Stimulated activated CD4-positive, alpha-beta T cell treated with anti-CD3 and anti-CD28 coated beads, Interleukin-2, amount 100 ng/mL, for 48 hours (primary cell): ENCODE data around the gene SEMA3A.

Experiments used
- DNase-seq, 2 donors: peaks; one replicate each; pipeline ENCODE4 v3.0.0-alpha.2; 2020

Gene SEMA3A

GRCh38 chr7:84195295-84196060, 889 bp upstream of the SEMA3A start:
- DNase-seq = no peak

GRCh38 chr7:84193747-84194146, 842 bp downstream of the SEMA3A start:
- DNase-seq = no peak

GRCh38 chr7:84191842-84192241, 2.7 kb downstream of the SEMA3A start:
- DNase-seq = no peak

GRCh38 chr7:84191261-84191660, 3.3 kb downstream of the SEMA3A start:
- DNase-seq = no peak

GRCh38 chr7:84190016-84190705, 4.4 kb downstream of the SEMA3A start:
- no peak for DNase-seq

GRCh38 chr7:84188786-84189405, 5.7 kb downstream of the SEMA3A start:
- no peak for DNase-seq

- no peak for DNase-seq
Measured at GRCh38 chr7:84187813-84188510, 6.6 kb downstream of the SEMA3A start.

- no peak for DNase-seq
Measured at GRCh38 chr7:84187087-84187805, 7.3 kb downstream of the SEMA3A start.

GRCh38 chr7:84183741-84184140, 10.8 kb downstream of the SEMA3A start:
- DNase-seq = no peak

- DNase-seq = no peak
Measured at GRCh38 chr7:84182301-84182700, 12.3 kb downstream of the SEMA3A start.

- DNase-seq = no peak
Measured at GRCh38 chr7:84181628-84182027, 13.0 kb downstream of the SEMA3A start.

GRCh38 chr7:84177758-84178412, 16.7 kb downstream of the SEMA3A start:
- no peak for DNase-seq

- no peak for DNase-seq
Measured at GRCh38 chr7:84176716-84177115, 17.9 kb downstream of the SEMA3A start.

GRCh38 chr7:84175461-84175860, 19.1 kb downstream of the SEMA3A start:
- DNase-seq = no peak

- no peak for DNase-seq
Measured at GRCh38 chr7:84170646-84171045, 23.9 kb downstream of the SEMA3A start.

- no peak for DNase-seq
Measured at GRCh38 chr7:84162584-84162983, 32.0 kb downstream of the SEMA3A start.

GRCh38 chr7:84162125-84162524, 32.5 kb downstream of the SEMA3A start:
- no peak for DNase-seq

- no peak for DNase-seq
Measured at GRCh38 chr7:84161398-84161797, 33.2 kb downstream of the SEMA3A start.

GRCh38 chr7:84159435-84159834, 35.2 kb downstream of the SEMA3A start:
- DNase-seq = no peak

GRCh38 chr7:84157171-84157570, 37.4 kb downstream of the SEMA3A start:
- DNase-seq = no peak

- DNase-seq = no peak
Measured at GRCh38 chr7:84154991-84155781, 39.4 kb downstream of the SEMA3A start.
